ENCODE measurements around the gene PTPRM. TPM values are rescaled to one million over a fixed set of nuclear protein-coding genes. Genes with fewer than 3 reads are reported as not detected.

PTPRM gene
- total RNA-seq, 1 donor from 2014 or later = 42.1 TPM

DNA sequence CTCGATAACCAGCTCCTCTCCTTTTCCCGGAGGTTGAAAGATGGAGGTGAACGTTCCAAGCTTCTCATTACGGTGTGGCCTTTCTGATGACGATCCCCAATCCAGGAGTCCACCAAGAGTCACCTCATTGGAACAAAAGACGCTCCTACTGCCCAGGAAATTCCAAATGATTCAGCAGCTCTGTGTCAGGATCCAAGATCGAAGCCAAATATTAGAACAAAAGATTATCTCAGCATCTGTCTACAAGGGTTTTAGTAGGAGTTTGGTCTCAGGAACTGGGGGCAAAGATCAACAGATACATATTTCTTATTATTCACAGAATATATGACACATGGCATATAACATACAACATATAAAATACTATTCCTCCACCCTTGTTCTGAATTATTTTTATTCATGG, 881.0 kb downstream of the PTPRM start:
- peak; percentile 66 for DNase-seq (ENCODE audit: low read depth)
- no peak for FAIRE-seq
- Histone ChIP-seq H3K4me3 (ENCODE audit: low read depth, low read length) (no peak overlapping the region), H3K36me3 (ENCODE audit: control insufficient read depth, insufficient read depth, low read length) (no peaks in the 10 kb centered on the region), H3K27me3 (ENCODE audit: control insufficient read depth, insufficient read depth, low read length) (no peaks in the 10 kb centered on the region)
- TF ChIP-seq, protein P1, sequence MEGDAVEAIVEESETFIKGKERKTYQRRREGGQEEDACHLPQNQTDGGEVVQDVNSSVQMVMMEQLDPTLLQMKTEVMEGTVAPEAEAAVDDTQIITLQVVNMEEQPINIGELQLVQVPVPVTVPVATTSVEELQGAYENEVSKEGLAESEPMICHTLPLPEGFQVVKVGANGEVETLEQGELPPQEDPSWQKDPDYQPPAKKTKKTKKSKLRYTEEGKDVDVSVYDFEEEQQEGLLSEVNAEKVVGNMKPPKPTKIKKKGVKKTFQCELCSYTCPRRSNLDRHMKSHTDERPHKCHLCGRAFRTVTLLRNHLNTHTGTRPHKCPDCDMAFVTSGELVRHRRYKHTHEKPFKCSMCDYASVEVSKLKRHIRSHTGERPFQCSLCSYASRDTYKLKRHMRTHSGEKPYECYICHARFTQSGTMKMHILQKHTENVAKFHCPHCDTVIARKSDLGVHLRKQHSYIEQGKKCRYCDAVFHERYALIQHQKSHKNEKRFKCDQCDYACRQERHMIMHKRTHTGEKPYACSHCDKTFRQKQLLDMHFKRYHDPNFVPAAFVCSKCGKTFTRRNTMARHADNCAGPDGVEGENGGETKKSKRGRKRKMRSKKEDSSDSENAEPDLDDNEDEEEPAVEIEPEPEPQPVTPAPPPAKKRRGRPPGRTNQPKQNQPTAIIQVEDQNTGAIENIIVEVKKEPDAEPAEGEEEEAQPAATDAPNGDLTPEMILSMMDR (IDR thresholded peaks at IDR 0.05; ENCODE audit: insufficient read depth, low read length, severe bottlenecking) = no peak

DNA sequence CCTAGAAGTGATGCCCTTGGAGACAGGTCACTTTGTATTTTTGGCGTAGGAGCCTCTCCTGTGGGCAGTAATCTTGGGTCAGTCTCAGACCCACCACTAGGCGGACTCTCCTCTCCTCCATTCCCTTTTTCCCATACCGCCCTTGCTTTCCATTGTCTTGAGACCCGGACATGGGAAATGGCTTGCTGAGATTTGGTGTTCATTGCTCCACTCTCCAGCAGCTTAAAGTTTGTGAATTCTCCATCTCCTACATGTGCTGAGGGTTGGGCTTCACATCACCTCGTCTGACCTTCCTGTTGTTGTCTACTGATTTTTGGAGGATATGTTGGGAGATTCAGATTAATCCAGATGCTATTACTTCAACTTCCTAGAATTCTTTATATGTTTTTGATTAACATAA, 882.9 kb downstream of the PTPRM start:
- TF ChIP-seq, protein P1 (IDR thresholded peaks at IDR 0.05; ENCODE audit: insufficient read depth, low read length, severe bottlenecking) = peak; percentile 61
- Histone ChIP-seq H3K4me3 (ENCODE audit: low read depth, low read length) (no peak overlapping the region), H3K36me3 (ENCODE audit: control insufficient read depth, insufficient read depth, low read length) (no peaks in the 10 kb centered on the region), H3K27me3 (ENCODE audit: control insufficient read depth, insufficient read depth, low read length) (no peaks in the 10 kb centered on the region)
- FAIRE-seq (no peak), DNase-seq (ENCODE audit: low read depth) (no peak)

DNA sequence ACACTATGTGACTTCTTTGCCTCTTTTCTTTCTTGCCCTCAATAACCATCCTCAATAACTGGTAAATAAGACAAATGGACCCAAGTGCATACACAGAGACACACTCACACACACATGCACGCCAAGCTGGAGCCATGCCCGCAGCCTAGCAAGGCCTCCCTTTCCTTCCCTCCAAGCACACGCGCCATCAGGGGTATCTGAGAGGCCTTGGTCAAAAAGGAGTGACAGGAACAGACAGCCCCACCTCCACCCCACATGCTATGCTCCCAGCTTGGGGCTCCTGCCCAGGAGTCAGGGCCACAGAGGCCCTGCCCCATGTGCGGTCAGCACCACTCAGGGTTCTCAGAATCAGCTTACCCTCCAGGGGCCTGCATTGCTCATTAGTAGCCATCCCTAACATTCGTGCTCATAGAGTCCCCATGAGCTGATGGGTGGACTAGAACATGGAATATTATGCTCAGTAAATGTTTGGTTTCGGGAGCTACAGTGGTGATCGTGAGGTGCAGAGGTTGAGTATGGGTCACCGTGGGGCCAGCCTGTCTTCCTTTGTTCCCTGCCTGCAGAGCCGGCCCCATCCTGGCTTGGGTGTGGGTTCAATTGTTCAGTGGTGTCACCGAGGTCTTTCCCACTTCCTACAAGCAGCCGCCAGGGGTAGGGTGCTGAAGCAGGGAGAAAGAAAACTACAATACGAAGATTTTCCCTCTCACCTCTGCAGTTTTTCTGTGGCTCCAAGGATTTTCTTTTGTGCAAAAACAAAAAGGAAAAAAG, 884.0 kb downstream of the PTPRM start:
- TF ChIP-seq, protein P1 (IDR thresholded peaks at IDR 0.05; ENCODE audit: insufficient read depth, low read length, severe bottlenecking) = no peak
- FAIRE-seq (no peak), DNase-seq (ENCODE audit: low read depth) (no peak)
- Histone ChIP-seq H3K4me3 (ENCODE audit: low read depth, low read length) (no peak overlapping the region), H3K27me3 (ENCODE audit: control insufficient read depth, insufficient read depth, low read length) (peaks cover 2% of the 10 kb centered on the region), H3K36me3 (ENCODE audit: control insufficient read depth, insufficient read depth, low read length) (no peaks in the 10 kb centered on the region)

DNA sequence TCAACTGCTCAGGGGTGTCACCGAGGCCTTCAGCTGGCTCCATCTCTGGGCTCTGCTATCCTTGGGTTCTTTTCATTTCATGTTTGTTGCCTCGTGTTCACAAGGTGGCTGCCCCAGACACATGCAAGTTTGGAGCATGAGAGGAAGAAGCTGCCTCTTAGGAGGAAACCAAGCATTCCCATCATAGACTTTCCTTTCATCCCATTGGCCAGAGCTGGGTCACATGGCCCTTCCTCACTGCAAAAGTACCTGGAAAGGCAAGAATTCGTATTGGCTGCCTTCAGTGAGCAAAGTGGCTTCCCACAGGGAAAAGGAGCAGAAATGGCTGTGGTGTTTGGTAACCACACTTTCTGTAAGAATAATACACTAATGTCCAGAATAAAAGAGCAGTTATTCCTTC, 886.4 kb downstream of the PTPRM start:
- Histone ChIP-seq H3K36me3 (ENCODE audit: control insufficient read depth, insufficient read depth, low read length) (no peaks in the 10 kb centered on the region), H3K4me3 (ENCODE audit: low read depth, low read length) (no peak overlapping the region), H3K27me3 (ENCODE audit: control insufficient read depth, insufficient read depth, low read length) (peaks cover 2% of the 10 kb centered on the region)
- no peak for DNase-seq (ENCODE audit: low read depth)
- FAIRE-seq = no peak
- TF ChIP-seq, protein P1 (IDR thresholded peaks at IDR 0.05; ENCODE audit: insufficient read depth, low read length, severe bottlenecking) = no peak

DNA sequence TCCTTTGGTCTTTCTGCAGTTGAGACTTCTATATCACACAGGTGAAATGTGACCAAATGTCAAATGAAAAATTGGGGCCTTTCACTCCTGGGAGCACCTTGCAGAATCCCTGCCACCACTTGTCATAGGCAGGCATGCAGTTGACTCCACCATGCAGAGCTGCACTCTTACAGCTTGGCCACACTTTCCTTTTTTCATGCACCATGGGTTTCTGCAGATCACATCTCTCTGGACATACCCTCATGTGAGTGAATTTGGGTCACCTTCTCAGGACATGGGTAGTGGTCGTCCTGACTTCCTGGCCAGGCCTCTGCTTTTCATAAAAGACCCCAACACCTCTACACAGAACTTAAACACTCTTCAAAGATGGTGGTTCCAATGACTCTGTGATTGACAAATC, 887.0 kb downstream of the PTPRM start:
- peak; percentile 55 for FAIRE-seq
- H3K36me3 ChIP-seq (ENCODE audit: control insufficient read depth, insufficient read depth, low read length) = no peaks in the 10 kb centered on the region
- peaks cover 2% of the 10 kb centered on the region for H3K27me3 ChIP-seq (ENCODE audit: control insufficient read depth, insufficient read depth, low read length)
- TF ChIP-seq, protein P1 (IDR thresholded peaks at IDR 0.05; ENCODE audit: insufficient read depth, low read length, severe bottlenecking) = no peak
- DNase-seq (ENCODE audit: low read depth) = no peak
- H3K4me3 ChIP-seq (ENCODE audit: low read depth, low read length) = no peak overlapping the region

Data from bronchial epithelial cell (primary cell).